HG02970 (cell line): ENCODE data around the gene MYCBP2.
"Not testable (repeated sequence)": the region's sequence is repeated elsewhere in the genome, so short reads cannot be mapped to it uniquely, and the experiment has no call there.

Experiments
- ATAC-seq: cut with Tn5 transposase; IDR thresholded peaks from one replicate; pipeline ENCODE4 v1.9.1; 2021; ENCODE audit warnings: mild to moderate bottlenecking, moderate library complexity, moderate number of reproducible peaks; ENCODE audit not compliant: unreplicated experiment, low FRiP score

MYCBP2 gene

DNA sequence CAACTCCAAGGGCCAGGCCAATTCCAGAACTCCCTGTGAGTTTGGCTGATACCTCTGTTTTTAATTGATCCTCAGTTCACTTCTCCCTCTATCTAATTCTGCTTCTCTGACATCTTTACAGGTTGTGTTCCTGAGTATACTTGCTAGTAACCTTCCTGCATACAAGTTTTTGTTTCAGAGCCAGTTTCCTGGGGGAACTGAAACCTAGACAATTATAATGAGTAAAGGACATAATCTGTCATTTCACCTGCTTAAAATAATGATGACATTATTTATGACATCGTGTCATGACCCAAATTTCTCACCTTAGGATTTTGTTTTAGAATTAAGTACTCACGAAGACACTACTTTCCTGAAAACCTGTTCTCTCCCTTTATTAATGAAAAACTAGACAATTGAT is 12.5 kb upstream of the MYCBP2 start:
- peak; percentile 53 for ATAC-seq

DNA sequence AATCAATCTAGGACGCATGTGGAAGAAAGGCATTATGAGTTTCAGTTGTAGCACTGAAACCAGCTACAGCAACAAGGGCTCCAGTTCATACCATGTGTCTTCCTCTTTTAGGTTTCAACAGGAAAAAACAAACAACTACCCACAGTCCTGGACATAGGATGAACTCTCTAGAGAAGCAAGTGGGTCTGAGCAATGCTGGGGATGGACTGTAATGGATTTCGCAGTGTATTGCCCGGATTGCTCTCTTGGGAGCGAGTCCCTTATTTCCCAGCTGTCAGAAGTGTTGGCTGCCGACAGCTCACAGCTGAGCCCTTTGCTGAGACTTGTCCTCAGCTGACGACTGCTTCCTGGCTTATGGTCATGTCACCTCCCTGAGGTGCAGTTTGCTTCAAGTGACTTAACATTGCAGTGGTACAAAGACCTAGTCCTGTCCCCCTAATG is 12.1 kb upstream of the MYCBP2 start:
- ATAC-seq: peak; percentile 38

GRCh38 chr13:77338329-77338728 is 11.4 kb upstream of the MYCBP2 start:
- peak; percentile 4 for ATAC-seq

- ATAC-seq: no peak
Measured at GRCh38 chr13:77337159-77337558, 10.3 kb upstream of the MYCBP2 start.

GRCh38 chr13:77335543-77335942 is 8.6 kb upstream of the MYCBP2 start:
- ATAC-seq: no peak

DNA sequence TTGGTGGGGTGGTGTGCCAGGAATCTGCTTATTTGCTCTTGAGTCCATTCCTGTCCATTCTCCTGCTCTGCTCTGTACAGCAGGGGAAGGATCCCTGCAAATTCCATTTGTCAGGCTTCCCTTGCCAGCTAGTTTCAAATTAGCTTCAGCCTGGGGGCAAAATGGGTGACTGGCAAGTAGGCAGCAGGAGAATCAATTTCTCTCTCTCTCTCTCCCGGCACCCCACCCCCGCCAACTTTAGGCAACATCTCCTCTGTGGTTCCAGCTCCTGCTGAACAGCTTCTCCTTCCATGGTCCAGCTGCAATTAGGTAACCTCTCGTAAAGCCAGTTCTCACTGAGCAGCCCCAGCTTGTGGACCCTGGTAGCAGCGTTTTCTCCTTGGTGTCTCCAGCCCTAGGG is 6.7 kb upstream of the MYCBP2 start:
- ATAC-seq: no peak

- ATAC-seq: no peak
Measured at GRCh38 chr13:77331421-77331820, 4.5 kb upstream of the MYCBP2 start.

GRCh38 chr13:77329911-77330584 is 3.2 kb upstream of the MYCBP2 start:
- ATAC-seq: no peak

GRCh38 chr13:77329133-77329910 is 2.4 kb upstream of the MYCBP2 start:
- peak; percentile 57 for ATAC-seq

GRCh38 chr13:77328819-77329132 is 1.9 kb upstream of the MYCBP2 start:
- no peak for ATAC-seq

- no peak for ATAC-seq
Measured at GRCh38 chr13:77325371-77325980, 1.4 kb downstream of the MYCBP2 start.

DNA sequence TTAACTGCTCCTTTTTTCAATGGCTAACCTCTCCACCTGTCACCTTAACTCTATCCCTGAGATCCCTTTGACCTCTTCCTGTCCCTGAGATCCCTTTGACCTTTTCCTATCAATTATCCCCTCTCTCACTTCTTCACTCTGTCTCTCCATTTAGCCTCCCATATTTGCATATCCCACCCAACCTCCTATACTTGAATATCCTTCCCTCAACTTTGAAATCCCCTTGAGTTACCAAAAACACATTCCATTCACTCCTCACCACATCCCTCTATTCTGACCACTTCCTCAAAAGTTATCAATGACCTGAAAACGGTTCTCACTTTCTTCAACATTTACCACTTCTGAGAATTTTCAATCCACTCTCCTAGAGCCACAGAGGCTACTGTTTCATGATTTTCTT is 3.0 kb downstream of the MYCBP2 start:
- no peak for ATAC-seq

DNA sequence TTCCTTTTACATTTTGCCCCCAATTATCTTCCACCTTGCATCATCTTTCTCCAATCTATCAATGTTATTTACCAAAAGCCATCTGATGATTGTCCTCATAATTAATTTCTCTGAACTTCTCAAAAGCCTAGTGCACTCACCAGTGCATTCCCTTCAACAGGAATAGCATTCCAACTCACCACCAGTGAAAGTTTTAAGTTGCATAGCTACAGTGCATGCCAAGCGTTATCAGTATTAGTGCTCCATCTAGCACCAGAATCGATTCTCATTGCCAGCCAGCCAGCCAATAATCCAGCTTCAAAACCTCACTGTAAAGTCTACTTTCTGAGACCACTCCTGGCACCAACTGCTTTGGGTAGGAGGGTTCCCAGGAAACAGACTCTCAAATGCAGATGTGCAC is 7.4 kb downstream of the MYCBP2 start:
- ATAC-seq: no peak

DNA sequence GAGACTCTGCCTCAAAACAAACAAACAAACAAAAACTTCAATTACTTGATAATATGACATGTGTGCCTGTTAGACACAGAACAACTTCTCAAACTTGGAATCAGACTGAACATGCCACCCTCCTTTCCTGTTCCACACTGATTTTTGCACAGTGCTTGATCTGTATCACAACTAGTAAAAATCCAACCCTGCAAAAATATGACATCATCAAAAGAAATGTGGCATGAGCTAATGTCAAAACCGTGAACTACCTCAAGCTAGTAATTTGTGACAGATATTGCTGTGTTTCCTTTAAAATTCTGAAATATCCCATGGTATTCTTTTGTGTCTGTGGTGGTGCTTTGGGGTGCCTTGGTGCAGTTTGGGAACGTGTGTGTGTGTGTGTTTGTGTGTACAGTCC is 8.2 kb downstream of the MYCBP2 start:
- no peak for ATAC-seq

GRCh38 chr13:77316430-77316829 is 10.5 kb downstream of the MYCBP2 start:
- no peak for ATAC-seq

DNA sequence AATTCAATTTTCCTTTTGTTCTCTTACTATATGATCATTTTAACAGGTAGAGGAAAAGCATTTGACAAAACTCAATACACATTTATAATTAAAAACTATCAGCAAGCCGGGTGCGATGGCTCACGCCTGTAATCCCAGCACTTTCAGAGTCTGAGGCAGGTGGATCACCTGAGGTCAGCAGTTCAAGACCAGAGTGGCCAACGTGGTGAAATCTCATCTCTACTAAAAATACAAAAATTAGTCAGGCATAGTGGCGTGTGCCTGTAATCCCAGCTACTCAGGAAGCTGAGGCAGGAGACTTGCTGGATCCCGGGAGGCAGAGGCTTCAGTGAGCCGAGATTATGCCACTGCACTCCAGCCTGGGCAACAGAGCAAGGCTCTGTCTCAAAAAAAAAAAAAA is 11.4 kb downstream of the MYCBP2 start:
- ATAC-seq: not testable (repeated sequence)

GRCh38 chr13:77313923-77314322 is 13.0 kb downstream of the MYCBP2 start:
- no peak for ATAC-seq

DNA sequence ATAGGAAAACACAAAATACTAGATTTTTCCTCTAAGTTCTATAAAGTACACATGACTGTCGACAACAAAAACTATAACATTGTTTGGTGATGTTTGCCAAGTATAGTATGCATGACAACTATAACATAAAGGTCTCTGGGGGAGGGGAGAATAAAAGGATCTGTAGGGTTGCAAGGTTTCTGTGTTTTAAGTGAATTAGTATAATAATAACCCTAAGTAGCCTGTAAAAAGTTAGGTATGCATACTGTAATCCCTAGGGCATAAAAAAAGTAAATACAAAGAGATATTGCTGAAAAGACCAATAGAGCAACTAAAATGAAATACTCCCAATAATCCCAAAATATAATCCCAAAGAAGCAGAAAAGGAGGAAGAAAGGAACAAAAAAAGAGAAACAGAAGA is 14.6 kb downstream of the MYCBP2 start:
- ATAC-seq: no peak

DNA sequence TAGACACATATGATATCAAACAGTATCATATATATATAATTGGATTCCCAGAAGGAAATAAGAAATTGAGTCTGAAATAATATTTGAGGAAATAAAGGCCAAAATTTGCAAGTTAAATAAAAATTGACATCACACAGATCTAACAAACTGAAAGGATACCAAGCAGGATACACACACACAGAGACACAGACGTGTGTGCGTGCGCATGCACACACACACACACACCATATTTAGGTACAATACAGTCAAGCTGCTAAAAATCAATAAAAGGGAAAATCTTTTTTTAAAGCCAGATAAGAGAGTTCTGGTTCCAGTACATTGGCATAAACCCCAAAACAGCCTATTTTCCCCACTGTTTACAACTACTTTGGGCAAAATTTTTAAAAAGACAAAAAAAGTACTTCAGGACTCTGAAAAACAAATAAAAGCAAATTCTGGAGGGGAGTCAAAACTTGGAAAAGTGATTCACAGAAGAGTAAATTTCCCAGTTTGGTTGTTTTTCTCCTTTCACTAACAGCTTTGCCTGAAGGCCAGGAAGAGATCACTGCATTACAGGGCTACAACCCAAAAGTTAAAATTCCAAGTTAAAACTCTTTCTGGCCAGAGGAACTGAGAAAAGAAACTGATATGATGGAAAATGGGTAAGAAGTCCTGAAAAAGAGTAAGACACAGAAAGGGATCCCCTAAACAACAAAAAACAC is 16.2 kb downstream of the MYCBP2 start:
- ATAC-seq: no peak

- no peak for ATAC-seq
Measured at GRCh38 chr13:77310161-77310560, 16.7 kb downstream of the MYCBP2 start.

GRCh38 chr13:77309254-77309653 is 17.6 kb downstream of the MYCBP2 start:
- no peak for ATAC-seq
